OCI-LY7 (cell line): ENCODE measurements around the gene ZBTB34.

Experiments
- EZH2phosphoT487 ChIP-seq: fragments of 200-600 bp; sonication (generic); IDR thresholded peaks from 2 replicates; pipeline ENCODE4 v1.6.1; 2018; ENCODE audit warnings: low read depth, borderline replicate concordance, mild to moderate bottlenecking, mixed run types, antibody characterized with exemption, low read length, moderate library complexity, mixed read lengths
- TF ChIP-seq, protein P1 (sequence below): fragments of 200-600 bp; sonication (generic); conservative IDR thresholded peaks from 2 replicates; pipeline ENCODE4 v1.5.1; 2014; ENCODE audit warnings: mild to moderate bottlenecking, antibody characterized with exemption, low read length, moderate library complexity, mixed read lengths

DNA sequence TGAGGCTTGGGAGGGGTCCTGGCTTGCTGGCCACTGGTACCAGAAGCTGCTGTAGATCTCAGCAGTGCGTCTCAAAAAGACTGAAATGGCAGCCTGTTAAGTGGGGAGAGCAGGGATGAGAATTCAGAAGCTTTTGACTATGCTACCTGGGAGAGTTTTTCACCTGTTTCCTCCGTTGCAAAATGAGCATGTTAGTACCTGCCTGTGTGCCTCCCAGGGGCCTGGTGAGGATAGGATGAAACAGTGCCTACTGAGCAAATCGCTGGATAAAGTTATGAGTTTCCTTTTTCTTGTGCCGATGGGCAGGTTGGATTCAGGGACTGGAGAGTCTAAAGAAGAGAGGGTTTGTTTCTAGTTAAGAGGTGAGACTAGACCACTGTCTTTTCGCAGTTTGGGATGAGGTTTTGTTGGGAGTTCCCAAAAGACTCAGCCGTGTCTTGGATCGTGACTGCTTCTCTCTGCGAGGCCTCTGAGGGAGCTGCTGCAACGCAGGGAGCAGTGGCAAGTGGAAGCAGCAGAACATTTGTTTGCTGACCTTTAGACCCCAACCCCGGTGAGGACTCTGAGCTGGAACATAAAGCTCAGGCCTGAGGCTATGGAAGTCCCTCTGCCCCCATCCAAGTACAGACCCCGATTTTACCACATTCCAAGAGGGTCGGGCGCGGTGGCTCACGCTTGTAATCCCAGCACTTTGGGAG is 55.6 kb downstream of the ZBTB34 start:
- TF ChIP-seq, protein P1, sequence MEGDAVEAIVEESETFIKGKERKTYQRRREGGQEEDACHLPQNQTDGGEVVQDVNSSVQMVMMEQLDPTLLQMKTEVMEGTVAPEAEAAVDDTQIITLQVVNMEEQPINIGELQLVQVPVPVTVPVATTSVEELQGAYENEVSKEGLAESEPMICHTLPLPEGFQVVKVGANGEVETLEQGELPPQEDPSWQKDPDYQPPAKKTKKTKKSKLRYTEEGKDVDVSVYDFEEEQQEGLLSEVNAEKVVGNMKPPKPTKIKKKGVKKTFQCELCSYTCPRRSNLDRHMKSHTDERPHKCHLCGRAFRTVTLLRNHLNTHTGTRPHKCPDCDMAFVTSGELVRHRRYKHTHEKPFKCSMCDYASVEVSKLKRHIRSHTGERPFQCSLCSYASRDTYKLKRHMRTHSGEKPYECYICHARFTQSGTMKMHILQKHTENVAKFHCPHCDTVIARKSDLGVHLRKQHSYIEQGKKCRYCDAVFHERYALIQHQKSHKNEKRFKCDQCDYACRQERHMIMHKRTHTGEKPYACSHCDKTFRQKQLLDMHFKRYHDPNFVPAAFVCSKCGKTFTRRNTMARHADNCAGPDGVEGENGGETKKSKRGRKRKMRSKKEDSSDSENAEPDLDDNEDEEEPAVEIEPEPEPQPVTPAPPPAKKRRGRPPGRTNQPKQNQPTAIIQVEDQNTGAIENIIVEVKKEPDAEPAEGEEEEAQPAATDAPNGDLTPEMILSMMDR = no peak
- no peak for TF ChIP-seq EZH2phosphoT487
